OCI-LY3 (cell line): ENCODE results near the gene TIGD3.

Source experiments
- H2AFZ ChIP-seq: fragments of 200-600, 300-600 bp; shearing (Covaris generic); 2 replicates; pipeline ENCODE4 v1.6.0; 2014; ENCODE audit warnings: antibody characterized with exemption, low read depth, low read length
- H3K27ac ChIP-seq: fragments of 200-600, 300-600 bp; sonication (generic); 2 replicates; pipeline ENCODE4 v1.5.1; 2014; ENCODE audit warnings: mild to moderate bottlenecking, low read length, moderate library complexity, mixed read lengths
- H3K27me3 ChIP-seq: fragments of 200-600, 300-600 bp; sonication (generic); 2 replicates; pipeline ENCODE4 v1.6.1; 2014; ENCODE audit warnings: low read depth, low read length, mixed read lengths
- H3K36me3 ChIP-seq: fragments of 200-600, 300-600 bp; sonication (generic); replicated peaks from 2 replicates; pipeline ENCODE3; 2014; ENCODE audit warnings: low read depth, low read length, mixed read lengths
- H3K4me1 ChIP-seq: fragments of 300-600, 200-600 bp; sonication (generic); 2 replicates; pipeline ENCODE4 v1.6.1; 2014; ENCODE audit warnings: low read length, mixed read lengths
- H3K4me2 ChIP-seq: fragments of 200-600, 300-600 bp; sonication (generic); 2 replicates; pipeline ENCODE4 v1.6.1; 2014; ENCODE audit warnings: low read length, mixed read lengths
- H3K4me3 ChIP-seq: fragments of 300-600, 200-600 bp; sonication (generic); 2 replicates; pipeline ENCODE4 v1.5.1; 2014; ENCODE audit warnings: antibody characterized with exemption, mild to moderate bottlenecking, low read length, moderate library complexity
- H3K79me2 ChIP-seq: fragments of 300-600, 200-600 bp; shearing (Covaris generic); 2 replicates; pipeline ENCODE4 v1.6.1; 2014; ENCODE audit warnings: mild to moderate bottlenecking, low read length, mixed read lengths
- H3K9ac ChIP-seq: fragments of 300-600, 200-600 bp; shearing (Covaris generic); 2 replicates; pipeline ENCODE4 v1.6.0; 2014; ENCODE audit warnings: mild to moderate bottlenecking, low read length, moderate library complexity
- H3K9me3 ChIP-seq: fragments of 200-600, 300-600 bp; shearing (Covaris generic); 2 replicates; pipeline ENCODE4 v1.6.1; 2014; ENCODE audit warnings: low read length, mixed read lengths; ENCODE audit not compliant: insufficient read depth
- H4K20me1 ChIP-seq: fragments of 200-600, 300-600 bp; sonication (generic); 2 replicates; pipeline ENCODE4 v1.6.1; 2016; ENCODE audit warnings: low read length, mixed read lengths; ENCODE audit not compliant: insufficient read depth
- EZH2phosphoT487 ChIP-seq: fragments of 200-600 bp; shearing (Covaris generic); IDR thresholded peaks from 2 replicates; pipeline ENCODE4 v1.6.1; 2018; ENCODE audit warnings: antibody characterized with exemption, mixed run types, low read depth
- TF ChIP-seq, protein P1 (sequence below): fragments of 200-600, 300-600 bp; sonication (generic); IDR thresholded peaks from 2 replicates; pipeline ENCODE4 v1.5.1; 2014; ENCODE audit warnings: antibody characterized with exemption, low read length, low read depth

TIGD3 gene

DNA sequence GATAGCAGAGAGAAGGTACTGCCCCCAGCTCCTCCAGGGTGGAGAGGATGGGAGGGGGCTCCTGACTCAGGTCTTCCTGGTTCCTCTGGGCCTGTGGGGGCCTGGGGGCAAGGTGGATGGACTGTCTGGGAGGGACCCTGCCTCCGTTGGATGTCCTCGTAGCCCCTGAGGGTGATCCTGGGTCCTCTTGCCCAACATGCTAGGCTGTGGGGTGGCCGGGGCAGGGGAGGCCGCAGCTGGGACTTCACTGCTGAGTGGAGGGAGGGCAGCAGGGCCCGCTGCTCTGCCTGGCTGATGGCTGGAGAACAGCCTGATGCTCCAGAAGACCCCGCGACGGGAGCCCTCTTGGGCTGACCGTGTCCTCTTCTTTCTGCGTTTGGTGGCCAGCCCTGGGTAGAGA is 45.3 kb downstream of the TIGD3 start:
- H3K9me3 ChIP-seq = no peaks in the 10 kb centered on the region
- no peaks in the 10 kb centered on the region for H3K79me2 ChIP-seq
- peaks cover 33% of the 10 kb centered on the region for H3K36me3 ChIP-seq
- H3K27me3 ChIP-seq = no peaks in the 10 kb centered on the region
- no peak overlapping the region for H3K9ac ChIP-seq
- H3K4me3 ChIP-seq = no peak overlapping the region
- no peak overlapping the region for H3K4me2 ChIP-seq
- no peak overlapping the region for H3K27ac ChIP-seq
- H2AFZ ChIP-seq = no peak overlapping the region
- H3K4me1 ChIP-seq = peaks cover 19% of the 10 kb centered on the region
- H4K20me1 ChIP-seq = peaks cover 2% of the 10 kb centered on the region; the same call in 1 of the 2 replicates
- TF ChIP-seq, protein P1, sequence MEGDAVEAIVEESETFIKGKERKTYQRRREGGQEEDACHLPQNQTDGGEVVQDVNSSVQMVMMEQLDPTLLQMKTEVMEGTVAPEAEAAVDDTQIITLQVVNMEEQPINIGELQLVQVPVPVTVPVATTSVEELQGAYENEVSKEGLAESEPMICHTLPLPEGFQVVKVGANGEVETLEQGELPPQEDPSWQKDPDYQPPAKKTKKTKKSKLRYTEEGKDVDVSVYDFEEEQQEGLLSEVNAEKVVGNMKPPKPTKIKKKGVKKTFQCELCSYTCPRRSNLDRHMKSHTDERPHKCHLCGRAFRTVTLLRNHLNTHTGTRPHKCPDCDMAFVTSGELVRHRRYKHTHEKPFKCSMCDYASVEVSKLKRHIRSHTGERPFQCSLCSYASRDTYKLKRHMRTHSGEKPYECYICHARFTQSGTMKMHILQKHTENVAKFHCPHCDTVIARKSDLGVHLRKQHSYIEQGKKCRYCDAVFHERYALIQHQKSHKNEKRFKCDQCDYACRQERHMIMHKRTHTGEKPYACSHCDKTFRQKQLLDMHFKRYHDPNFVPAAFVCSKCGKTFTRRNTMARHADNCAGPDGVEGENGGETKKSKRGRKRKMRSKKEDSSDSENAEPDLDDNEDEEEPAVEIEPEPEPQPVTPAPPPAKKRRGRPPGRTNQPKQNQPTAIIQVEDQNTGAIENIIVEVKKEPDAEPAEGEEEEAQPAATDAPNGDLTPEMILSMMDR = no peak
- TF ChIP-seq EZH2phosphoT487 = no peak

DNA sequence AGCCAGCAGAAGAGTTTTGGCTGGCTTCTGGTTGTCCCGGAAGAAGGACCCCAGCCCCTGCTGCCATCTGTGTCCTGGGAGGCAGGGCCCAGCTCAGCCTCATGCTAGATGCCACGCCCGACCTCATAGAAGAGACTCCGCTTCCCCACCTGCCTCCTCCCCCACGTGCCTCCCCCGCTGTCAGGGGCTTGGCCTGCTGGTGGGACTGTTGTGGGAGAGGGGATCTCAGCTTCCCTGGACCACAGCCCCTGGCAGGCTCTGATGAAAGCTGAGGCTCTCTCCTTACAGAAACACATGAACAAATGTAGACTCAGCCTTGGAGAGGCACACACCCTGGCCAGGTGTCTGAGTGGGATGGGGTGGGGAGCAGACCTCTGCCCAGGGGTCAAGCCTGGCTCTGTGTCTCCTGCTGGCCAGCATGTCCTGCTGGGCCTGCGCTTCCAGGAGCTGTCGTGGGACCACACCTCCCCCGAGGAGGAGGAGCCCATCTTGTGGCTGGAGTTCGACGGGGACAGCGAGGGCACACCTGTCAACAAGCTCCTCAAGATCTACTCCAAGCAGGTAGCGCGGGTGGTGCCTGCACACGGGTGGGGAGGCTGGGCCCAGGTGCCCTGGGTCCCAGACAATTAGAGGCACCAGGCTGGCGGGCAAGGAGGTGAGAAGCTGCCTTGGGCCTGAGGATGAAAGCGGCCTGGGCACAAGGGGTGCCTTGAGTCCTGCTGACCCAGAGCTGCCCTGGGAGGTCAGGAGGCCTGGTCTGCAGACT is 45.9 kb downstream of the TIGD3 start:
- no peak overlapping the region for H3K4me3 ChIP-seq
- no peak for TF ChIP-seq EZH2phosphoT487
- TF ChIP-seq, protein P1 = no peak
- peaks cover 19% of the 10 kb centered on the region for H3K4me1 ChIP-seq
- H4K20me1 ChIP-seq = peaks cover 2% of the 10 kb centered on the region; the same call in 1 of the 2 replicates
- no peaks in the 10 kb centered on the region for H3K27me3 ChIP-seq
- no peak overlapping the region for H2AFZ ChIP-seq
- no peak overlapping the region for H3K27ac ChIP-seq
- H3K4me2 ChIP-seq = no peak overlapping the region
- H3K79me2 ChIP-seq = no peaks in the 10 kb centered on the region
- no peak overlapping the region for H3K9ac ChIP-seq
- no peaks in the 10 kb centered on the region for H3K9me3 ChIP-seq
- peaks cover 36% of the 10 kb centered on the region for H3K36me3 ChIP-seq

DNA sequence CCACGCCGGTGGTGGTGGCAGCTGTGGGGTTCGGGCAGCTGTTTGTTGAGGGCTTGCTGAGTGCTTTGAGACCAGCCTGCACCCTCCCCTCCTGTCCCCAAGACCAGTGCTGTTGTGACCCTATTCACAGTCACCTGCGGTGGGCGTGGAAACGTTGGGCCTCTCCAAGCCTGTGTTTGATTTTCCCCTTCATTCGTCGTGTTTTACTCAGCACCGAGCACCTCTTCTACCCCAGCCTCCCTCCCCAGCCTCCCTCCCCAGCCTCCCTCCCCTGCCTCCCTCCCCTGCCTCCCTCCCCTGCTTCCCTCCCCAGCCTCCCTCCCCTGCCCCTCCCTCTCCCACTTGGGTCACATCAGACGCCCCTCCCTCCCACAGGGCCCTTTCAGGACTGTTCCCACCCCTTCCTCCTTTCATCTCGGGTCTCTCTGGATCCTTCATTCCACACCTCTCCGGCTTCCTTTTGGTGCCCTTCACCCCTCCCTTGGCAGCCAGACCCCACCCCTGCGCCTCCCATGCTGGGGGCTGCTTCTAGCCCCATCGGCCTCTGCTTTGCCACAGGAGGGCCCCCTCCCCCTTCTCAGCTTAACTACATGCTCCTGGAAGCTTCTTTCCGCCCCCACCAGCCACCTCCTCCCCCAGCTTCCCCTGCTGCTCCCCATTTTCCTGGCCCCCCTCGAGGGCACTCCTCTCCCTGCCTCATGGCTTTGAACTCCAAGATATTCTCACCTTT is 46.7 kb downstream of the TIGD3 start:
- H2AFZ ChIP-seq = no peak overlapping the region
- H3K9me3 ChIP-seq = no peaks in the 10 kb centered on the region
- H3K27ac ChIP-seq = no peak overlapping the region
- no peaks in the 10 kb centered on the region for H3K79me2 ChIP-seq
- peaks cover 2% of the 10 kb centered on the region; the same call in 1 of the 2 replicates for H4K20me1 ChIP-seq
- TF ChIP-seq, protein P1 = no peak
- no peak for TF ChIP-seq EZH2phosphoT487
- no peaks in the 10 kb centered on the region for H3K27me3 ChIP-seq
- no peak overlapping the region for H3K9ac ChIP-seq
- no peak overlapping the region for H3K4me2 ChIP-seq
- H3K4me3 ChIP-seq = no peak overlapping the region
- H3K4me1 ChIP-seq = peaks cover 19% of the 10 kb centered on the region
- H3K36me3 ChIP-seq = peaks cover 36% of the 10 kb centered on the region

DNA sequence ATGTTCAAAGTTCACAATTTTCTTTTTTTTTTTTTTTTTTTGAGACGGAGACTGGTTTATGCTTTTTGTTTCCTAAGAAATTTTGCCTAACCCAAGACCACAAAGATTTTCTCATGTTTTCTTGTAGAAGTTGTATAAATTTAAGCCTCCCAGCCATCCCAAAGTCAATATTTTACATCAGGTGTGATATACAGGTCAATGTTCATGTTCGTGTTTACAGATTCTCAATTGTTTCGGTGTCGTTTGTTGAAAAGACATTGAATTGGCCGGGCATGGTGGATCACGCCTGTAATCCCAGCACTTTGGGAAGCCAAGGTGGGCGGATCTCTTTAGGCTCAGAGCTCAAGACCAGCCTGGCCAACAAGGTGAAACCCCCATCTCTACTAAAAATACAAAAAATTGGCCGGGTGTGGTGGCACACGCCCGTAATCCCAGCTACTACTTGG is 47.3 kb downstream of the TIGD3 start:
- no peaks in the 10 kb centered on the region for H3K79me2 ChIP-seq
- H3K4me3 ChIP-seq = no peak overlapping the region
- peaks cover 37% of the 10 kb centered on the region for H3K36me3 ChIP-seq
- H3K4me1 ChIP-seq = peaks cover 19% of the 10 kb centered on the region
- no peaks in the 10 kb centered on the region for H3K9me3 ChIP-seq
- TF ChIP-seq EZH2phosphoT487 = no peak
- TF ChIP-seq, protein P1 = no peak
- H3K27ac ChIP-seq = no peak overlapping the region
- H2AFZ ChIP-seq = no peak overlapping the region
- H3K9ac ChIP-seq = no peak overlapping the region
- H3K27me3 ChIP-seq = no peaks in the 10 kb centered on the region
- H3K4me2 ChIP-seq = no peak overlapping the region
- peaks cover 2% of the 10 kb centered on the region; the same call in 1 of the 2 replicates for H4K20me1 ChIP-seq
